Stimulated activated naive B cell treated with anti-CD40 and anti-IgM and Interleukin-4, amounts not matched to agents 10 μg/mL and 1 μg/mL and 100 μg/mL, for 72 hours (primary cell): Measurements from ENCODE around the gene RGCC.
"Not testable (repeated sequence)": the region's sequence is repeated elsewhere in the genome, so short reads cannot be mapped to it uniquely, and the experiment has no call there.

ENCODE experiments used
- ATAC-seq, 2 donors: fragments of 150-1000 bp; cut with Tn5 transposase; replicated peaks; 2 replicates each; pipeline ENCODE4 v1.10.0; 2021; ENCODE audit warnings: moderate library complexity in 1 of 2
- DNase-seq: peaks from one replicate; pipeline ENCODE4 v3.0.0; 2021
- H3K27ac Mint-ChIP-seq: one replicate; pipeline ENCODE4 v1.8.0; 2022; ENCODE audit warnings: mild to moderate bottlenecking, mixed read lengths
- H3K27me3 Mint-ChIP-seq, 2 donors: one replicate each; pipeline ENCODE4 v1.8.0; 2022; ENCODE audit warnings: mixed read lengths in 2 of 2
- H3K36me3 Mint-ChIP-seq, 2 donors: one replicate each; pipeline ENCODE4 v1.8.0; 2022; ENCODE audit warnings: mixed read lengths in 2 of 2, mild to moderate bottlenecking in 1 of 2
- H3K4me1 Mint-ChIP-seq, 2 donors: one replicate each; pipeline ENCODE4 v1.8.0; 2022; ENCODE audit warnings: mixed read lengths in 2 of 2, mild to moderate bottlenecking in 1 of 2
- H3K4me3 Mint-ChIP-seq, 2 donors: one replicate each; pipeline ENCODE4 v1.8.0; 2022; ENCODE audit warnings: mild to moderate bottlenecking in 2 of 2, mixed read lengths in 2 of 2, moderate library complexity in 1 of 2
- H3K9me3 Mint-ChIP-seq, 2 donors: one replicate each; pipeline ENCODE4 v1.8.0; 2022; ENCODE audit warnings: mixed read lengths in 2 of 2, mild to moderate bottlenecking in 1 of 2

Gene RGCC

DNA sequence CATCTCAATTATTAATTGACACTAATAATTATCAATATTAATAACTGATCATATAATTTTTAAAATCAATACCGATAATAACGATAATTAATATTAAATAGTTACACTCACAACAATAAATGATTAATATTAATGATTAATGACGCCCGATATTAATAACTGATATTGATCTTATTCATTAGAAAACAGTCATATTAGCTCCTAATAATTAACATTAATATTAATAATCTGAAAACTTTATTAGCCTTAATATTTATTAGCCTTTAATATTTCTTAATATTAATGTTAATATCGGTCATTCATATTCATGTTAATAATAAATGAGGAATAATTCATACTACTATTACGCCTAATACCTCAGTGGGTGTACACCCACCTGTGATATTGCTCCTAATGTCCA lies 32.7 kb upstream of the RGCC start:
- H3K36me3 Mint-ChIP-seq, DNase-seq, H3K9me3 Mint-ChIP-seq, ATAC-seq, H3K27ac Mint-ChIP-seq, H3K4me3 Mint-ChIP-seq, H3K4me1 Mint-ChIP-seq: not testable (repeated sequence)
- H3K27me3 Mint-ChIP-seq: peaks cover 25 to 33% of the 10 kb centered on the region in 2 donors

DNA sequence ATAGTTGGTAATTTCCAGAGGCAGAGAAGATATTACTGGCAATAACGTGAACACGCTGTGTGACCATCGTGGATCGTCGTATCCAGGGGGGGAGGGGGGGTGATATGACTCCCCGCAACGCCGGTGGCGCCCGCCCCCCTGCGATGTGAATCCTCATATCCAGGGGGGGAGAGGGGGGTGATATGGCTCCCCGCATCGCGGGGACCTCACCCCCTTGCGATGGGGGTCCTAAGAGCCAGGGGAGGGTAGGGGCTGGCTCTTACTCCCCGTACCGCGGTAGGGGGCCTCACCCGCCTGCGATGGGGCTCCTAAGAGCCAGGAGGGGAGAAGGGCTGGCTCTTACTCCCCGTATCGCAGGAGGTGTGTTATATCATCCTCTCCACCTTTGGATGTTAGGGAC lies 31.3 kb upstream of the RGCC start:
- DNase-seq: no peak
- H3K27ac Mint-ChIP-seq: no peak overlapping the region
- no peaks in the 10 kb centered on the region for H3K36me3 Mint-ChIP-seq
- H3K27me3 Mint-ChIP-seq: peaks cover 25 to 29% of the 10 kb centered on the region in 2 donors
- peaks cover 8% of the 10 kb centered on the region in 2 donors for H3K4me1 Mint-ChIP-seq
- H3K4me3 Mint-ChIP-seq: no peak overlapping the region
- ATAC-seq: no peak
- no peaks in the 10 kb centered on the region for H3K9me3 Mint-ChIP-seq

DNA sequence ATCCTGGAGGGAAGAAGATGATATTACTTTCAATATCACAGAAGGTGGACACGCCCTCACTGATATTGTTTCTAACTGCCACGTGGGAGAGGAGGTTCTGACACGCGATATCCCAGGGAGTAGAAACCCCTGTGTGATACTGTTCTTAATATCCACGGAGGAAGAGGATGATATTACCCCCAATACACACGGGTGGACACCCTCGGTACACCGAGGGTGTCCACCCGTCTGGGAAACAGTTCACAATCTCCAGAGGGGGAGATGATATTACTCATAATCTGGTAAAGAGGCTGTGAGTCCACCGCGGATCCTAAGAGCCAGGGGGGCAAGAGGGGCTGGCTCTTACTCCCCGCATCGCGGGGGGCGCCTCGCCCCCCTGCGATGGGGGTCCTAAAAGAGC lies 29.7 kb upstream of the RGCC start:
- H3K36me3 Mint-ChIP-seq: no peaks in the 10 kb centered on the region
- peak overlapping the region; percentile 39 for H3K27ac Mint-ChIP-seq
- H3K9me3 Mint-ChIP-seq: no peaks in the 10 kb centered on the region
- no peak for DNase-seq
- peaks cover 25 to 29% of the 10 kb centered on the region in 2 donors for H3K27me3 Mint-ChIP-seq
- H3K4me3 Mint-ChIP-seq: peak overlapping the region; percentile 43 to 45
- ATAC-seq: no peak
- peaks cover 8% of the 10 kb centered on the region in 2 donors for H3K4me1 Mint-ChIP-seq

DNA sequence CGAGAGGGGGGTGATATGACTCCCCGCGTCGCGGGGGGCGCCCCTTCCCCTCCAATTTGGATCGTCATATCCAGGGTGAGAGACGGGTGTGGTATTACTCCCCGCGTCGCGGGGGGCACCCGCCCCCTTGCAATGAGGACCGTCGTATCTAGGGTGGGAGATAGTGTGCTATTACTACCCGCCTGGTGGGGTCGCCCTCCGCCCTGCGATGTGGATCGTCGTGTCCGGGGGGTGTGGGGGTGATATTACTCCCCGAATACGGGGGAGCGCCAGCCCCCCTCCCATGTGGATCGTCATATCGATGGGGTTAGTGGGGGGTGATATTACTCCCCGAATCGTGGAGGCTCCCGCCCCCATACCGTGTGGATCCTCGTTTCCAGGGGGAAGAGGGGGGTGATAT lies 29.2 kb upstream of the RGCC start:
- Mint-ChIP-seq H3K9me3 (no peaks in the 10 kb centered on the region), H3K27me3 (peaks cover 25 to 29% of the 10 kb centered on the region in 2 donors), H3K4me3 (peak overlapping the region in 1 of 2 donors; percentile 25), H3K36me3 (no peaks in the 10 kb centered on the region), H3K27ac (no peak overlapping the region), H3K4me1 (peaks cover 8% of the 10 kb centered on the region in 2 donors)
- ATAC-seq (peak in 1 of 2 donors; percentile 55), DNase-seq (no peak)

DNA sequence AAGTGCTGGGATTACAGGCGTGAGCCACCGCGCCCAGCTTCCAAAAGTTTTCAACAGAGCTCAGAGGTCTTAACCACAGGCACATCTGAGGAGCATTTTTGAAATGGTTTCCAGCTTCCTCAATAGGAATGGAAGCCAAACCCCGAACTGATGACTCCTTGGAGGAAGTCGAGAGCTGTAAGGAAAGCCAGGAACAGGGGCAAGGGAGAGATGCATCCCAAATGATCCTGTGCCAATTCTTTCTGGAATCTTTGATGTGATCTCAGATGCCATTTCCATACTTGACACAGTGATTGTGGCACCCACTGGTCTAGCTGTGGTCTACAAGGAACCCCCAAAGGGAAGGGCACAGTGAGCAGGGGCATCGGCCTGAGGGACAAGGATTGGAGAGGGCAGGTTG lies 23.3 kb upstream of the RGCC start:
- DNase-seq, H3K36me3 Mint-ChIP-seq, H3K27ac Mint-ChIP-seq, ATAC-seq, H3K4me1 Mint-ChIP-seq, H3K4me3 Mint-ChIP-seq, H3K9me3 Mint-ChIP-seq: not testable (repeated sequence)
- peaks cover 11 to 16% of the 10 kb centered on the region in 2 donors for H3K27me3 Mint-ChIP-seq

DNA sequence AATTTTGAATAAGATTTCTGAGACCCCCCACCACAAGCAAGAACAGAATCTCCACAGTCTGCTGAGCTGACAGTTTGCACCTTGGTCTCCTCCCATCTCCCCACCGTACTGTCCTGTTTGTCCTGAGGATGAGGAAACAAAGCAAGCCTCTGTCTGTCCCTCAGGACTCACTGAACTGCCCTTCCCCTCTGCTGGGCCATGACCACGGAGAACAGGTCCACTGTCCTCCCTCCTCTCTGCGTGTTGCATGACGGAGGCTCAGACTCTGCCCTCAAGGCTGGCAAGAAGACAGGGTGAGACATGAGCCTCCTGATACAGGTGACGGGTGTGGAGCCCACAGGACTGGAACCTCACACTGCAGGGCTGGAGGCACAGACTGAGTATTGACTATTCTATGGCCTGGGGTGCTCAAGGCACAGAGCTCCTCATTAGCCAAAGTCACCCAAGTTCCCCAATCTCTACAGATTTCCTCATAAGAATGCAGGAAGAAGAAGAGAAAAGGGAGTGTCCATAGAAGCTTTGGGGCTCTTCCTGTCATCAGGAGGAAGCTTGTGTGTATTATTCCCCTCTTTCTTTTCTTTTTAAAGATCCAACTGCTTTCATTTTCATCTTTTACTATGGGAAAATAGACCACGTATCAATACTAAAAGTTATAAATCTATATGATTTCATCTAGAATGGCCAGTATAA lies 22.4 kb upstream of the RGCC start:
- Mint-ChIP-seq H3K27ac (no peak overlapping the region), H3K4me1 (no peaks in the 10 kb centered on the region), H3K9me3 (no peaks in the 10 kb centered on the region), H3K27me3 (peaks cover 16 to 19% of the 10 kb centered on the region in 2 donors), H3K36me3 (no peaks in the 10 kb centered on the region), H3K4me3 (no peak overlapping the region)
- DNase-seq (no peak), ATAC-seq (no peak)

DNA sequence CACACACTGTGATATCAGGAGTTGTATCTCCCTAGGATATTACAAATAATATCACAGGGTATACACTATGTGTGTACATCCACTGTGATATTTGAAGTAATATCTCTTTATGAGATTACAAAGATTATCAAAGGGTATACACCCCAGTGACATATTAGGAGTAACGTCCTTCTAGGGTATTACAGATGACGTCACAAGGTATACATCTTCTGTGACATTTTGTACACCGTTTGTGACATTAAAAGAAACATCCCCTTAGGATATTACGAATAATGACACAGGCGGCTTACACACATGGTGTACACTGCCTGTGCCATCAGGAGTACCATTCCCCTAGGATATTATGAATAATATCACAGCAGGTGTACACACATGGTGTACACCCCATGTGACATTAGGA lies 13.4 kb upstream of the RGCC start:
- Mint-ChIP-seq H3K27me3 (peaks cover 13 to 14% of the 10 kb centered on the region in 2 donors), H3K36me3 (no peaks in the 10 kb centered on the region), H3K4me3 (no peak overlapping the region), H3K4me1 (no peaks in the 10 kb centered on the region), H3K27ac (no peak overlapping the region), H3K9me3 (no peaks in the 10 kb centered on the region)
- DNase-seq (no peak), ATAC-seq (no peak)

DNA sequence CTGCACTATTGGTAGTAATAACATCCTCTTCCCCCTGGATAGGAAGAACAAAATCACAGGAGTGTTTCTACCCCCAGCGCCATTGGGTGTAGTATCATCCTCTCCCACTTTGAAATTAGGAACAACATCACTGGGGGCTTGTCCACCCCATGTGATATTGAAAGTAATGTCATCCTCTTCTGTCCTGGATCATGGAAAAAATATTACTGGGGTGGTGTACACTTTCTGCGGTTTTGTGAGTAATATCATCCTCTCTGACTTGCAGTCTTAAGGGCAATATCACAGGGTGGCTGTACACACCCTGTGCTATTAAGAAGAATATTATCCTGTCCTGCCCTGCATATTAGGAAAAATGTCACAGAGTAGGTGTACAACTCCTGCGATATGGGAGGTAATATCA lies 4.9 kb upstream of the RGCC start:
- ATAC-seq (peak; percentile 36 to 40), DNase-seq (no peak)
- Mint-ChIP-seq H3K4me1 (peaks cover 5 to 13% of the 10 kb centered on the region in 2 donors), H3K9me3 (no peaks in the 10 kb centered on the region), H3K27me3 (peaks cover 6 to 15% of the 10 kb centered on the region in 2 donors), H3K27ac (no peak overlapping the region), H3K36me3 (no peaks in the 10 kb centered on the region), H3K4me3 (no peak overlapping the region)

DNA sequence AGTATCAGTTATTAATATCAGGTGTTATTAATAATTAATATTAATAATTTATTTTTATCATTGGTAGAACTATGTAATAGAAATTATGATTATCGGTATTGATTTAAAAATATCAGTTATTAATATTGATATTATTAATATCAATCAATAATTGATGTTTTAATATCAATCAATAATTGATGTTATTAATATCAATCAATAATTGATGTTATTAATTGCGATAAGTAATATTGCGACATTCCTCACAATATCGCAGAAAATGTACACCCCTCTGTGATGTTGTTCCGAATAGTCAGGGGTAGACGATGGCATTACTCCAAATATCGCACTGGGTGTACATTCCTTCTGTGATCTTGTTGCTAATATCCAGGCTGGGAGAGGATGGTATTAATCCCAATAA lies 3.7 kb upstream of the RGCC start:
- DNase-seq: no peak
- no peaks in the 10 kb centered on the region for H3K36me3 Mint-ChIP-seq
- H3K27me3 Mint-ChIP-seq: peaks cover 6 to 23% of the 10 kb centered on the region in 2 donors
- ATAC-seq: no peak
- no peak overlapping the region for H3K27ac Mint-ChIP-seq
- H3K4me3 Mint-ChIP-seq: no peak overlapping the region
- H3K9me3 Mint-ChIP-seq: no peaks in the 10 kb centered on the region
- peaks cover 5 to 13% of the 10 kb centered on the region in 2 donors for H3K4me1 Mint-ChIP-seq

DNA sequence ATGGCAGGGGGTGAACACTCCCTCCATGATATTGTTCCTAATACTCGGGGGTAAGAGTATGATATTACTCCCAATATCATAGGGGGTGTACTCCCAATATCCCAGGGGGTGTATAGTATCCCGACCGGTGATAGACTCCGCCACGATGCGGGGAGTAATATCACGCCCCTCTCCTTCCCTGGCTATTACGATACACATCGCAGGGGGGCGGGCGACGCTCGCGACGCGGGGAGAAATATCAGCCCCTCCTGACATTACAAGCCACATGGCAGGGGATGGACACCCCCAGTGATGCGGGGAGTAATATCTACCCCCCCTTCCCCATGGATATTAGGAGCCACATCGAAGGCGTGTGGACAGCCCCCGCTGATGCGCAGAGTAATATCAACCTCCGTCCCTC lies 3.2 kb upstream of the RGCC start:
- ATAC-seq: no peak
- no peaks in the 10 kb centered on the region for H3K9me3 Mint-ChIP-seq
- H3K27me3 Mint-ChIP-seq: peaks cover 11 to 28% of the 10 kb centered on the region in 2 donors
- no peak for DNase-seq
- peaks cover 2 to 3% of the 10 kb centered on the region in 2 donors for H3K36me3 Mint-ChIP-seq
- H3K4me3 Mint-ChIP-seq: no peak overlapping the region
- no peak overlapping the region for H3K27ac Mint-ChIP-seq
- H3K4me1 Mint-ChIP-seq: peaks cover 7 to 18% of the 10 kb centered on the region in 2 donors

DNA sequence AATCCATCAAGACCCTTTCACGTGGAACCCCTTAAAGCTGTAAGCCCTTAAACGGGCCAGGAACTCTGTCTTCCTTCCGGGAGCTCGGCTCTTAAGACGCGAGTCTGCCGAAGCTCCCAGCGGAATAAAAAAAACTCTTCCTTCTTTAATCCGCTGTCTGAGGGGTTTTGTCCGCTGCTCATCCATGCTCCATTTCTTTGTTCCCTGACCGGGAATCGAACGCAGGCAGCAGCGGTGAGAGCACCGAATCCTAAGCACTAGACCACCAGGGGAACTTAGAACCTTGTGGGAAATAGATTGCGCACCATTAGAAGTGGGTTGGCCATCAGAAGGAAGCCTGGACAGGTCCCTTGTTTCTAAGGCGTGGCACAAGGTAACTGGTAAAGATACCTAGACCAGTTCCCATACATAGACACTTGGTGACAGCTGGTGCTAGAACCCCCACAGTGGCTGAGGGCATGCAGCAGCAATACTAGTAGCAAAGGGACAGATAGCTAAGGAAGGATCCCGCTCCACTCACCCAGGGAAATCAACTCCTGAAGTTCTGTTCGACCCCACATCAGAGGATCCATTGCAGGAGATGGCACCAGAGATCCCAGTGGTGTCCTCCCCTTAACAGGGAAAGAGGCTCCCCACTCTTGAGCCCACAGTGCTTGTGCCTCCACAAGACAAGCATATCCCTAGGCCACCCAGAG lies 1.5 kb upstream of the RGCC start:
- H3K36me3 Mint-ChIP-seq: peaks cover 2 to 6% of the 10 kb centered on the region in 2 donors
- H3K9me3 Mint-ChIP-seq: no peaks in the 10 kb centered on the region
- no peak overlapping the region for H3K27ac Mint-ChIP-seq
- H3K4me1 Mint-ChIP-seq: peaks cover 9 to 24% of the 10 kb centered on the region in 2 donors
- H3K4me3 Mint-ChIP-seq: no peak overlapping the region
- no peak for DNase-seq
- H3K27me3 Mint-ChIP-seq: peaks cover 26 to 42% of the 10 kb centered on the region in 2 donors
- no peak for ATAC-seq

DNA sequence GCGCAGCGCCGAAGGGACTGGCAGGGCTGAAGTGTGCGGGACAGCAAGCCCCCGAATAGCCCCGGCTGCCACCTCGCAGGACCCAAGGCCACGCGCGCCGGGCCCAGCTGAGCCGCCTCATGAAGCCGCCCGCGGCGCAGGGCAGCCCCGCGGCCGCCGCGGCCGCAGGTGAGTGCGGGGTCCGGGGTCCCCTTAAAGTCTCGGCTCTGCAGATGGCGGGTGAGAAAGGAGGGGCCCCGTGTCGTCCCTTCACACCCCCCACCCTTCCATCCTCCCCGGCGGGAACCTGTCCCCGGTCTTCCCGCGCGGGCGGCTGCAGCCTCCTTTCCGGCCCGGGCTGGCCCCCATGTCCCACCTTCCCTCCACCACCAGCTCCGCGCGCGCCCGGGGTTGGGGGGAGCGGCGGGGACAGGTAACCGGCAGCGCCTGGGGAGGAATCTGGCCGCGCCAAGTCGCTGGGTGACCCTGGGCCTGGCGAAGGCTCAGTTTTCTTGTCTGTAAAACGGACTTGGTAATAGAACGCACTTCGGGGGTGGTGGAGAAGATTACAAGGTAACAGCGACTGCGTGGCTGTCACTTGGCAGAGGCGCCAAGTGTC lies 338 bp downstream of the RGCC start:
- DNase-seq: no peak
- peaks cover 26 to 42% of the 10 kb centered on the region in 2 donors for H3K27me3 Mint-ChIP-seq
- peak overlapping the region; percentile 78 to 87 for H3K4me3 Mint-ChIP-seq
- no peaks in the 10 kb centered on the region for H3K9me3 Mint-ChIP-seq
- ATAC-seq: peak; percentile 12 to 13
- H3K4me1 Mint-ChIP-seq: peaks cover 20 to 37% of the 10 kb centered on the region in 2 donors
- peaks cover 2 to 10% of the 10 kb centered on the region in 2 donors for H3K36me3 Mint-ChIP-seq
- H3K27ac Mint-ChIP-seq: no peak overlapping the region

DNA sequence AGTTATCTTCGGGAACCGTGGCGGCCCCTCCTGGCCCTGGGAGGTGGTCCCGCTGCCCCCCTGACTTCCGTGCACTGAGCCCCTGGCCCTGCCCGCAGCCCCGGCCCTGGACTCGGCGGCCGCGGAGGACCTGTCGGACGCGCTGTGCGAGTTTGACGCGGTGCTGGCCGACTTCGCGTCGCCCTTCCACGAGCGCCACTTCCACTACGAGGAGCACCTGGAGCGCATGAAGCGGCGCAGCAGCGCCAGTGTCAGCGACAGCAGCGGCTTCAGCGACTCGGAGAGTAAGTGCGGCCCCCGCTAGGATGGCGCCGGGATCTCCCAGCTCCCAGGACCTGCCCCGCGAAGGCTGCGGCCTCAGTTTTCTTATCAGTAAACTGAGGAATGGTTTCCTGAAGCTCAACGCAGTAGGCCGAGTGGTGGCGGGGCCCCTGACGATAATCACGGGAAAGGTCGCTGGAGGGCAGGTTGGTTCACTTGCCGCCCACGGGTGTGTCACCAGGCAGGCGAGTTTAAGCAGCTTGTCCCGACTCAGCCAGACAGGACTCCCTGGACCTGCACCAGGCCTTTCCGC lies 924 bp downstream of the RGCC start:
- H3K27ac Mint-ChIP-seq: peak overlapping the region; percentile 51
- ATAC-seq: peak; percentile 28 to 40
- peaks cover 26 to 42% of the 10 kb centered on the region in 2 donors for H3K27me3 Mint-ChIP-seq
- H3K4me3 Mint-ChIP-seq: peak overlapping the region; percentile 78 to 87
- DNase-seq: no peak
- no peaks in the 10 kb centered on the region for H3K9me3 Mint-ChIP-seq
- peaks cover 2 to 12% of the 10 kb centered on the region in 2 donors for H3K36me3 Mint-ChIP-seq
- H3K4me1 Mint-ChIP-seq: peaks cover 24 to 43% of the 10 kb centered on the region in 2 donors

DNA sequence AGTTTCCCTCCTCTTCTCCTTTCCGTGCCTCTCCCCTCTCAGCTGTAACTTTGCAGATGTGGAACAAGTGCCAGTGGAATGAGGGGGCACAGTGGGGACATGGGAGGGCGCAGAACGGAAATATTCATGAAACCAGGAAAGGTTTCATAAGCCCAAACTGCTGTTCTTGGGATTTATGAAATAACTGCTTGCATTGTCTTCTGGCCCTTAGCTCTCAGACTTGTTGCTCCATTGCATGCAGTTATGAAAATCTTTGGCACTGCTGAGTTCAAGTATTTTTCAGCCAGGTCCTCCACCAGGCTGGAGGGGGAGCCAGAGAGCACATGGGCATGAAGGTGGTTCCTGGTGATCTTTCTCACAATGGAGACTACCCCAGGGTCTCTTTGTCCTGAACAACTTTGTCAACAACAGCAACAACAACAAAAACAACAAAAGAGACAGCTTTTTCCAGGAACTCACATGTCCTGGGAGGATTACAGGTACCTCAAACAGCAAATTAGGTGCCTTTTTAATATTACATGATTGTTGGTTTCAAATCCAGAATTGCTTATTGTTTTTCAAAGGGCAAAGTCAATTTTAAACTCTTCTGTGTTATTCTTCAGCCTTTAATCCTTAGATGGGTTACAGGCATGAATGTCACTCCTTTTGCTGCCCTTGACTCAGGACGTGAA lies 1.5 kb downstream of the RGCC start:
- no peak for DNase-seq
- ATAC-seq: no peak
- H3K36me3 Mint-ChIP-seq: peaks cover 2 to 12% of the 10 kb centered on the region in 2 donors
- H3K4me1 Mint-ChIP-seq: peaks cover 29 to 49% of the 10 kb centered on the region in 2 donors
- H3K27me3 Mint-ChIP-seq: peaks cover 26 to 42% of the 10 kb centered on the region in 2 donors
- H3K27ac Mint-ChIP-seq: no peak overlapping the region
- no peaks in the 10 kb centered on the region for H3K9me3 Mint-ChIP-seq
- peak overlapping the region; percentile 78 to 87 for H3K4me3 Mint-ChIP-seq
